ENCODE measurements around the gene FOXP1.

GRCh38 chr3:70989174-70989573 lies 594.4 kb downstream of the FOXP1 start:
- TF ChIP-seq POLR2A (IDR thresholded peaks at IDR 0.05) (no peak), CTCF (IDR thresholded peaks at IDR 0.05) (peak in 3 of 6 experiments; percentile 8 to 32 (median 26))

Measured in adrenal gland (tissue), 5 donors.